Endothelial cell of umbilical vein (primary cell): Measurements from ENCODE around the gene GBF1. TPM values are rescaled to one million over a fixed set of nuclear protein-coding genes. Genes with fewer than 3 reads are reported as not detected.

Experiments
- BruUV-seq: library from RNA; stranded (reverse); fragments of 400-500 nt; replicated peaks from 2 replicates; lab custom pipeline; 2021; lab: Mats Ljungman, UMichigan
- CTCF ChIA-PET: fragments of 300-600, 350-600 bp; sonication (Branson Sonifier 250); formaldehyde crosslinking; loops from one replicate; lab custom pipeline; 2021; ENCODE audit warnings: antibody characterized with exemption, inconsistent platforms; lab: Charles Lee
- POLR2A ChIA-PET: fragments of 300-600, 350-600 bp; sonication (Branson Sonifier 250); formaldehyde crosslinking; loops from one replicate; lab custom pipeline; 2021; ENCODE audit warnings: antibody characterized with exemption, inconsistent platforms; lab: Charles Lee
- DNase-seq: peaks from one replicate; pipeline ENCODE4 v3.0.0-alpha.2; 2011; ENCODE audit warnings: low read depth, low spot score
- FAIRE-seq: peaks from 2 replicates; lab custom pipeline; 2011; peaks lifted over from hg19 to GRCh38; lab: Jason Lieb, UNC
- H2AFZ ChIP-seq: 2 replicates; pipeline ENCODE4 v1.6.0; 2012; ENCODE audit warnings: low read depth, low read length, control low read depth, inconsistent platforms
- H3K27ac ChIP-seq: 2 replicates; pipeline ENCODE4 v1.5.1; 2011; ENCODE audit warnings: low read depth, mild to moderate bottlenecking, control low read depth, low read length, moderate library complexity; ENCODE audit not compliant: insufficient read depth
- H3K27me3 ChIP-seq, 2 experiments: 2 replicates each; pipeline versions ENCODE4 v1.6.0 to v1.6.1; 2011; ENCODE audit warnings: low read length in 2 of 2, mixed read lengths in 1 of 2; ENCODE audit not compliant: control insufficient read depth in 2 of 2, insufficient read depth in 2 of 2
- H3K36me3 ChIP-seq, 2 experiments: 2 replicates in 1 of 2; 3 replicates in 1 of 2; pipeline ENCODE4 v1.5.1; 2011; ENCODE audit warnings: low read length in 2 of 2, mild to moderate bottlenecking in 1 of 2, moderate library complexity in 1 of 2; ENCODE audit not compliant: control insufficient read depth in 2 of 2, insufficient read depth in 2 of 2; ENCODE audit errors: extremely low read depth in 1 of 2
- H3K4me1 ChIP-seq: 3 replicates; pipeline ENCODE4 v1.5.1; 2011; ENCODE audit warnings: mild to moderate bottlenecking, low read length; ENCODE audit not compliant: control insufficient read depth, insufficient read depth; ENCODE audit errors: extremely low read depth
- H3K4me2 ChIP-seq: 2 replicates; pipeline ENCODE4 v1.6.1; 2011; ENCODE audit warnings: low read length, control low read depth, mixed read lengths; ENCODE audit not compliant: insufficient read depth
- H3K4me3 ChIP-seq, 3 experiments: fragments of 200-600 bp in 1 of 3; sonication (generic), shearing (Covaris generic) in 1 of 3; replicated peaks in 1 of 3; 2 replicates each; pipeline ENCODE4 v1.5.1; 2011 to 2016; ENCODE audit warnings: control low read depth in 3 of 3, low read length in 3 of 3, mild to moderate bottlenecking in 2 of 3, inconsistent platforms in 1 of 3, low read depth in 1 of 3, moderate library complexity in 1 of 3; ENCODE audit not compliant: insufficient read depth in 1 of 3
- H3K79me2 ChIP-seq: 2 replicates; pipeline ENCODE4 v1.6.0; 2012; ENCODE audit warnings: low read length, inconsistent platforms; ENCODE audit not compliant: control insufficient read depth, insufficient read depth
- H3K9ac ChIP-seq: replicated peaks from 2 replicates; pipeline ENCODE3; 2011; ENCODE audit warnings: low read length, control low read depth; ENCODE audit not compliant: insufficient read depth; ENCODE audit errors: extremely low read depth
- H3K9me1 ChIP-seq: replicated peaks from 3 replicates; pipeline ENCODE4 v1.6.0; 2011; ENCODE audit warnings: mild to moderate bottlenecking, low read length; ENCODE audit not compliant: control insufficient read depth, insufficient read depth; ENCODE audit errors: extremely low read depth
- H3K9me3 ChIP-seq: replicated peaks from 2 replicates; pipeline ENCODE4 v1.5.1; 2012; ENCODE audit warnings: low read length, inconsistent platforms; ENCODE audit not compliant: control insufficient read depth, insufficient read depth
- H4K20me1 ChIP-seq: replicated peaks from 2 replicates; pipeline ENCODE3; 2011; ENCODE audit warnings: mild to moderate bottlenecking, low read length; ENCODE audit not compliant: control insufficient read depth, insufficient read depth; ENCODE audit errors: extremely low read depth
- CTCF ChIP-seq, 2 donors: IDR thresholded peaks; 1 replicate in 1 of 2; 2 replicates in 1 of 2; pipeline ENCODE4 v1.5.1; 2011; ENCODE audit warnings: low read length in 2 of 2, mild to moderate bottlenecking in 2 of 2, moderate library complexity in 2 of 2, control low read depth in 1 of 2, inconsistent platforms in 1 of 2, low read depth in 1 of 2; ENCODE audit not compliant: insufficient read depth in 1 of 2; ENCODE audit errors: extremely low read depth in 1 of 2
- EZH2 ChIP-seq: IDR thresholded peaks from 2 replicates; pipeline ENCODE4 v1.6.1; 2012; ENCODE audit warnings: borderline replicate concordance, low read depth, mild to moderate bottlenecking, moderate library complexity, low read length, inconsistent platforms; ENCODE audit not compliant: severe bottlenecking
- FOS ChIP-seq: IDR thresholded peaks from 2 replicates; pipeline ENCODE4 v1.6.1; 2011; ENCODE audit warnings: mild to moderate bottlenecking, low read length, moderate library complexity, borderline replicate concordance; ENCODE audit not compliant: insufficient read depth
- GATA2 ChIP-seq: IDR thresholded peaks from 2 replicates; pipeline ENCODE4 v1.7.0; 2011; ENCODE audit warnings: low read depth, mild to moderate bottlenecking, moderate library complexity, mixed read lengths, low read length; ENCODE audit not compliant: insufficient read length, insufficient read depth
- JUN ChIP-seq: IDR thresholded peaks from 2 replicates; pipeline ENCODE4 v1.6.1; 2011; ENCODE audit warnings: borderline replicate concordance, low read depth; ENCODE audit not compliant: insufficient read length, insufficient read depth
- MYC ChIP-seq: IDR thresholded peaks from one replicate; pipeline ENCODE4 v1.6.1; 2011; ENCODE audit warnings: mild to moderate bottlenecking, low read depth, low read length
- POLR2A ChIP-seq: IDR thresholded peaks from 2 replicates; pipeline ENCODE4 v1.6.1; 2012; ENCODE audit warnings: low read depth, mild to moderate bottlenecking, control low read depth, low read length
- POLR2AphosphoS5 ChIP-seq: IDR thresholded peaks from 2 replicates; pipeline ENCODE4 v1.6.1; 2012; ENCODE audit warnings: low read depth, mild to moderate bottlenecking, control low read depth, low read length, moderate library complexity; ENCODE audit not compliant: insufficient read depth
- dilution Hi-C: fragments of 300-500 bp; cut with MboI; formaldehyde crosslinking; loops from one replicate; pipeline ENCODE4 v1.15.0; 2019; ENCODE audit warnings: low sequenced_read_pairs; ENCODE audit not compliant: extremely low pct_ligation_motif_present
- intact Hi-C: fragments of 100-400 bp; cut with micrococcal nuclease; formaldehyde crosslinking; loops from one replicate; pipeline ENCODE4 v1.10.0; 2022
- polyA plus RNA-seq, 4 experiments: library from polyadenylated mRNA; depleted of rRNA in 3 of 4; stranded (reverse) in 3 of 4; unstranded in 1 of 4; fragments of >200 nt; gene quantifications; 2 replicates each; pipeline versions ENCODE4 v1.2.1 to v1.2.3, GENCODE V29; 2011 to 2012; ENCODE audit warnings: missing spikeins in 1 of 4
- total RNA-seq: library from RNA; stranded (reverse); gene quantifications from 2 replicates; pipeline ENCODE4 v1.2.3, GENCODE V29; 2021
- TF ChIP-seq, protein P1 (sequence below): IDR thresholded peaks from 2 replicates; pipeline ENCODE4 v1.6.1; 2011; ENCODE audit not compliant: insufficient read depth, insufficient read length

Gene GBF1
- total and polyA plus RNA-seq, 2 donors (not counting 3 experiments of a cell fraction or from before 2014, with no cell fraction given), result 26.0 to 49.7 TPM

DNA sequence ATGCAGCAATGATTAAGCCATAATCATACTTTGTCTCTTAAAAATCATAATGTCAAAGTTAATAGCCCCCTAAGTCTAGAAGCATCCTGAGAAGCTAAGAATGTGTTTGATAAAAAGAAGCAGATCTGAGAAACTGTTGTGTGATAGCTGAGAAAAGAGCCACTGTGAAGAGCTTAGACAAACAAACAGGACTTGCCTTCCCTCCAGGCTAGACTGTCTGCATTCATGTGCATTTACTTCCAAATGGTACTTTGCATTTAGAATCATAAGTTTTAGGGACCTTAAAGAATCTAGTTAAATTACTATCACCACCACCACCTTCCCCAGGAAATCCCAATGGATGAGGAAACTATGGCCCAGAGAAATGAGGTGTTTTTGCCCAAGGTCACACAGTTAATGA is 87.4 kb downstream of the GBF1 start:
- no peak overlapping the region for H3K4me3 ChIP-seq
- no peak for DNase-seq
- dilution Hi-C loops (no loop called here), intact Hi-C loops (no loop called here)
- no peaks in the 10 kb centered on the region for H3K27me3 ChIP-seq
- FAIRE-seq, result no peak
- no peaks in the 10 kb centered on the region for H3K36me3 ChIP-seq
- H3K27ac ChIP-seq, result no peak overlapping the region
- TF ChIP-seq FOS (no peak), EZH2 (no peak), GATA2 (no peak), POLR2A (no peak), JUN (no peak), MYC (no peak), CTCF (IDR thresholded peaks at IDR 0.05; ENCODE audit: extremely low read depth in 1 of 2, insufficient read depth in 1 of 2, low read depth in 1 of 2, low read length in 2 of 2) (no peak), POLR2AphosphoS5 (no peak)
- TF ChIP-seq, protein P1, sequence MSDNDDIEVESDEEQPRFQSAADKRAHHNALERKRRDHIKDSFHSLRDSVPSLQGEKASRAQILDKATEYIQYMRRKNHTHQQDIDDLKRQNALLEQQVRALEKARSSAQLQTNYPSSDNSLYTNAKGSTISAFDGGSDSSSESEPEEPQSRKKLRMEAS, result no peak
- no peak overlapping the region for H3K9ac ChIP-seq
- H3K4me1 ChIP-seq, result no peaks in the 10 kb centered on the region
- H3K4me2 ChIP-seq, result no peak overlapping the region
- no peaks in the 10 kb centered on the region for H4K20me1 ChIP-seq
- POLR2A ChIA-PET, result no interaction called here
- H3K79me2 ChIP-seq, result peaks cover 13% of the 10 kb centered on the region
- no TSS peak for BruUV-seq
- H2AFZ ChIP-seq, result no peak overlapping the region
- H3K9me1 ChIP-seq, result no peaks in the 10 kb centered on the region
- CTCF ChIA-PET, result interaction anchor here (1.9 kb wide), 1 partner anchor 103 kb away, joined by 8 read pairs; no protein-coding TSS in a partner anchor
- no peaks in the 10 kb centered on the region for H3K9me3 ChIP-seq
